Mesenteric fat pad (tissue), 1 donor: Measurements from ENCODE around the gene PNPLA2. TPM values are rescaled to one million over a fixed set of nuclear protein-coding genes. Genes with fewer than 3 reads are reported as not detected.

Source experiments
- DNase-seq: peaks from one replicate; pipeline ENCODE4 v3.0.0-alpha.2; 2020; ENCODE audit warnings: low spot score
- total RNA-seq: library from RNA; stranded (reverse); fragmentation: NEBNext Ultra II Directional; extraction: Animal tissue kit (Norgen Biotek cat#: 25700); gene quantifications from one replicate; pipeline ENCODE4 v1.2.1, GENCODE V29; 2021
- donor health status: DM: yes; HTN: yes; CAD: no.

PNPLA2 gene
- total RNA-seq, 1 donor from 2014 or later = 1,877 TPM

- DNase-seq = no peak
These were observed 35.1 kb upstream of the PNPLA2 start for GRCh38 chr11:783581-784015.

GRCh38 chr11:786235-787083 lies 32.3 kb upstream of the PNPLA2 start:
- DNase-seq = no peak

- no peak for DNase-seq
These were observed 31.5 kb upstream of the PNPLA2 start for GRCh38 chr11:787084-787675.

GRCh38 chr11:788009-788640 lies 30.6 kb upstream of the PNPLA2 start:
- DNase-seq = no peak

GRCh38 chr11:788953-789940 lies 29.5 kb upstream of the PNPLA2 start:
- no peak for DNase-seq

- DNase-seq = no peak
These were observed 28.8 kb upstream of the PNPLA2 start, which contains the start of gene CEND1 for GRCh38 chr11:789943-790342. TSS of gene CEND1 (minus strand) at chr11:790090. CDS start at chr11:788576, 1,514 bp downstream.

- DNase-seq = no peak
These were observed 27.8 kb upstream of the PNPLA2 start for GRCh38 chr11:790721-791564.

- no peak for DNase-seq
These were observed 26.8 kb upstream of the PNPLA2 start for GRCh38 chr11:791658-792534.

- DNase-seq = no peak
These were observed 26.2 kb upstream of the PNPLA2 start for GRCh38 chr11:792535-792821.

- DNase-seq = no peak
These were observed 25.8 kb upstream of the PNPLA2 start for GRCh38 chr11:792873-793272.

- no peak for DNase-seq
These were observed 25.2 kb upstream of the PNPLA2 start for GRCh38 chr11:793556-793955.

- no peak for DNase-seq
These were observed 24.5 kb upstream of the PNPLA2 start for GRCh38 chr11:794013-794765.

GRCh38 chr11:794766-795633 lies 23.7 kb upstream of the PNPLA2 start:
- no peak for DNase-seq

GRCh38 chr11:795634-796564 lies 22.8 kb upstream of the PNPLA2 start:
- DNase-seq = no peak

GRCh38 chr11:796565-797295 lies 22.0 kb upstream of the PNPLA2 start:
- DNase-seq = no peak
